ENCODE results near the gene VASN.
"Not testable (repeated sequence)": the region's sequence is repeated elsewhere in the genome, so short reads cannot be mapped to it uniquely, and the experiment has no call there.

Gene VASN

DNA sequence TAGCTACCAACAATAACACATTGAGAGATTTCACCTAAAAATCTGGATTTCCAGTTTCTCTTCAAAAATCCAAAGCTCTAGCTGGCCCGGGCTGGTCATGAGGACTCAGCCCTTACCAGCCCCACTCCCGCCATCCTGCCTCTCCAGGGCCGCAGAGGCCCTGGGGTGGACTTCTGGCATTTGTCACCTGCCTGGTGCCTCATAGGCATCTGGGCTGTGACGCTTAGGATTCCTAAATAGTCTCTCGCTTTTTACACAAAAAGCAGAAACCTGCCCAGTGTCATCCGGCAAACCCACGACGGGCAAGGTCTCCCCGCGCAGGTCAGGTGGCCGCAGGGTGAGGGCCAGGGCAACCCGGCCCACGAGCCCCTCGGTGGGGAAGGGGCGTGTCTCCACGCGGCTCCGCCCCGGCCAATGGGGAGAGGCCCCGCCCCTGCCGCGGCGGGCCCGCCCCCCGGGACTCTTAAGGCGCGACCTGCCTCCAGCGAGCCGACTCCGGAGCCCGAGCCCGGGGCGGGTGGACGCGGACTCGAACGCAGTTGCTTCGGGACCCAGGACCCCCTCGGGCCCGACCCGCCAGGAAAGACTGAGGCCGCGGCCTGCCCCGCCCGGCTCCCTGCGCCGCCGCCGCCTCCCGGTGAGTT is at the start of gene VASN:
Gene VASN (plus strand): TSS at position 492 of the 644 bp plus-strand sequence. CDS start 9,030 bp downstream, outside the sequence.
- no peak for DNase-seq

DNA sequence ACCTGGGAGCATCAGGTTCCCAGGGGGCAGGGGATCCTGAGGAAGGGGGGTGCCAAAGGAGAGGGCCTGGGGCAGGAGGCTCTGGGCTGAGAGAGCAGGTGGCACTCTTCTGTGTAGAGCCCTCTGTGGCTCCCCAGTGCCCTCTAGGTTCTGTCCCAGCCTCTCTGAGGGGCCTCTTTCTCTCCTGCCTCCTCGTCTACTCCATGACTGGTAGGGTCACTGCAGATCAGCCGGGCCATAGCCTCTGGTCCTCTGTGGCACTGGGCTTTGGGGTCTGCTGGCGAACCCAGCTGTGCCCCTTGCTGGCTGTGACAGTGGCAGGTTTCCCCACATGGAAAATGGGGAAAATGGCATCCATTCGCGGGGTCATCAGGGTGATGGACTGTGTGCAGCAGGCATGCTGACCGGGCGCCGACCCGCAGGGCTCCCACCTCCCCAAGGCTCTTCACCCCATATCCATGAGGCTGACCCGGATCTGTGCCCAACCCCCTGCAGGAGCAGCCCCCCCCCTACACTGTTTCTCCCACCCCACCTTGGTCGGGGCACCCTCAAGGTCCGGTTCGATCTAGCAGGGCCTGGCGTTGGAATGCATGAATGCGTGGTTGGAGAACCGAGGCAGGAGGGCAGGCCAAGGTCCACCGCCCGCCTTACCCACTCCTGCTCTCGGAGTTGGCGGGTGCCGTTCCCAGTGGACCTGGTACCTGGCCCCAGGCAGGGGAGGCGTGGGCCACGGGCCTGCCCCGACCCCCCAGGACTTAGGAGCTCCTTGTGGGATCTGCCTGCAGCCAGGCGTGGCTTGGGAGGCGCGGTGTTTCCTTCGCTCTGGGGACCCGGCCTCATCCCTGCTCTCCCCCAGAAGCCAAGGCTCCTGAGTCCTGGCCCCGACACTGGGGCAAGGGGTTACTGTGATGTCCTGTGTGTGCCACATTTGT is 49.3 kb upstream of the VASN start:
- DNase-seq = no peak

DNA sequence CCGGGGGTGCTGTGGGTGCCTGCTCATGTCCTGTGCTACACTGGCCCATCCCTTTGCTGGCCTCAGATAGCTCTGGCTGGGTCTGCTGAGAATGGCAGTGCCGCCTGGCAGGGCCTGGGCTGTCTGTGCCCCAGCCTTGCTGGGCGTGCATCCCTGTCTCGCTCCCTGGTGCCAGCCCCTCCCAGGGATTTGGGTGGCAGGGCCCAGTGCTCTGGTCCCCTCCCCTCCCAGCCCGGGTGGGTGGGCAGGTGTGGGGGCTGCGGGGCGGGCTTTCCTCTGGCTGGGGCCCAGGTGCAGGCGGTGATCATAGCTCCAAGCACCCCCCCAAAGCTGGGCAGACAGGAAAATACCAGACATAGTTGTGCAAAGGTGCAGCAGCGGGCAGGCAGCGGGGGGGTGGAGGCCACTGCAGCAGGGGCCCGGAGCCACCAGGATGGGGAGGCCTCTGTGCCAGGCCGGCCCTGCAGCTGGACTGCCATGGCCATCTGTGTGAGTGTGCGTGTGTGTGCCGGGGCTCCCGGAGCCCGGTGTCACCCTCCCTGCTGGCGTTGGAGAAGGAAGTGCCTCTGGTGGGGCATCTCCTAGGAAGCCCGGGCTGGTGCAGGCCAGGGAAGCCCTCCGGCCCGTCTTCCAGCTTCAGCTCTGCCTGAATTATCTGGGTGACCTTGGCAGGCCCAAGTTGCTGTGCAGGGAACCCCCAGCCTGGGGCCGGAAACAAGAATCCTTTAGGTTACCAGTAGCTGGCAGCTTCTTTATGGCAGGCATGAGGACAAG is 48.4 kb upstream of the VASN start:
- no peak for DNase-seq

DNA sequence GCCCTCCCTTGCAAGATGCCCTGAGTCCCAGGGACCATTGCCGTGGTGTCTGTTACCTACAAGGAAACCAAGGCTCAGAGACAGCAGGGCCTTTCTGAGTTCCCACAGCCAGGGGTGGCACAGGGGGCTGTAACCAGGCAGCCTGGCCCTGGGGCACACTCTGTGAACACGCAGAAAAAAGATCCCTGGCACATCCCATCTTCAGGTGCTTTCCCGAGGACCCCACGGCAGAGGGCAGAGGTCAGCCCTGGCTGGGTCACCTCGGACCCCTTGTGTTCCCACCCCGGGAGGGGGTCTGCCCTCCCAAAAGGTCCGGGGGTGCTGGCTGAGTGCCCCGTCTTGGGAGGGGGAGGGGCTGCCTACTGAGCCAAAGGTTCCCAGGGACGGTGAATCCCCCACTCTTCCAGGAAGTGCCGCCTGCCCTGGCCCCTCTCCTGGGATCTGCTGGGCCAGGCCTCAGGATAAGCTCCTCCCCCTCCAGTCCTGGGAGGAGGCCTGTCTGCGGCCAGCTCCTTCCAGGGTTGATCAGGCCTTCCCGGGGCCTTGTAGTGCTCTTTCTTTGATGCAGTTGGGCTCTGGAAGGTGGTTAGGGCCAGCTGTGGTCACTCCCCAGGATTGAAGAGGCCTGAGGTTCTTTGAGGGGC is 47.7 kb upstream of the VASN start:
- no peak for DNase-seq

DNA sequence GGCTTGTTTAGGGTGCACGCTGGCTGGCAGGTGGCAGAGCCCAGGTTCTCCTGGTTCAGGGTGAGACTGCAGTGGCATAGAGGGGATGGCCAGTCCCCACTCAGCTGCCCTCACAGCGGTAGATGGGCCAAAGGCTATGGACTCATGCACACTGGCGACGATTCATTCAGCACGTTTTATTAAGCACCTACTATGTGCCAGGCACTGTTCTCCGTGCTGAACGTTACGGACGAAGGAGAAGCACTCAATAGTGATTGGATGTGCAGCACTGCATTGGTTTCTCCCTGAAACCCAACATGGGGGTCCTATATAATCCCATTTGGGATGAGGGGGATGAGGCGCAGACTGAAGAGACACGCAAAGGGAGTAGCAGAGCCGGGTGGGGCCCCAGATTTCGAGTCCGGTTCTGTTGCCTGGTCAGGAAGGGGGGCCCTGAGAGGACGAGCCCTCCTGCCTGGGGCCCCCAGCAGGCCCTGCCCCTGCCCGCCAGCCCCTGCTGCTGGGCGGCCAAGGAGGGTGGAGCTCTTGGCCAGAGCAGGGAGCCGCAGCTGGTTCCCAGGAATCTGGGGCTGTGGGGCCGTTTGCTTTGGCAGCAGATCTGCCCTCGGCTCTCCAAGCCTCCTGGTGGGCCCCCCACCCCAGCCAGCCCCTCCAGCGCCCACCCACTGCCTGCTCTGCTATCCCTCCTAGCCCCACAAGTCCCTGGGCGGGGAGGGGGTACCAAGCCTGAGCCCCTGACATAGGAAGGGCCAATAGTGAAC is 47.0 kb upstream of the VASN start:
- DNase-seq = no peak

DNA sequence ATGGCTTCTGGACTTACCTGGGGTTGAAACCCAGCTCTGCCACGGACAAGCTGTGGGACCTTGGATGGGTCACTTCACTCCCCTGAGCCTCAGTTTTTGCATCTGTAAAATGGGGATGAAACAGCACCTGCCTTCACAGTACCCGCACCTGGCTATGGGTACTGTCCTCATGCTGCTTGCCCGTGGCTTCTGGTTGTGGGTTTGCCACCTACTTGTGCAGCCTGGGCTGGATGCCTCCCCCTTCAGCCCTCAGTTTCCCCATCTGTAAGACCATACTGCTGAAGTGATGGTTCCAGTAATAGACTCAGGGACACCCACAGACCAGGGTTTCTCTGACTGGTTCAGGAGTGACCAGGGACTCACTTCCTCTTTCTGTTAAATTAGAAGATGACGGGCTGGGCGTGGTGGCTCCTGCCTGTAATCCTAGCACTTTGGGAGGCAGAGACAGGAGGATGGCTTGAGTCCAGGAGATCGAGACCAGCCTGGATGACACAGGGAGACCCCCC is 46.3 kb upstream of the VASN start:
- no peak for DNase-seq

DNA sequence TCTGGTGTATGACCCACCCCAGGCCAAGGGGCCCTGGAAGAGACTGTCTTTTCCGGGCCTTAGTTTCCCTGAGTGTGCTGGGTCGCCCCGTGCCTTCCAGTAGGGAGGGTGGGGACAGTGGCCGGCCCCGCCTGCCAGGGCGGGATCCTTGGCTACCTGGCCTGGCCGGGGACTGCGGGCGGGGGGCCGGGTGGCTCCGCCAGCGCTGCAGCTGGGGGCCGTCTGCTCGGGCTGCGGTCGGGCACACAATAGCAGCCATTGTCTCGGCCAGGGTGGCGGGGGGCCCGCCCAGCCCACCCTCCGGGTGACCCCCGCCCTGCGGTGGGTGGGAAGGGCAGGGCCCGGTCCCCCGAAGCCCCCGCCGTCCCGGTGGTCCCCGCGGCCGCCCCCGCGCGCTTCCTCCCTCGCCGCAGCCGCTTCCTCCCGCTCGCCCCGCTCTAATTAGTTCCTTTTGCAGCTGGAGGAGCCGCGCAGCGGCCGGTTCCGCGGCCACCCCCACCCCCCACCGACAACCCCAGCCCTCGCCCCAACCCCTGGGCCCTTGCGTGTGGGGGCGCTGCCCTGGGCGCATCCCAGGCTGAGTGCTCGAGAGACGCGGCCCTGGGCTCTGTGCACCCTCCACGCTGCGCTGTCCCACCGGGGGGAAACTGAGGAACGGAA is 44.1 kb upstream of the VASN start:
- DNase-seq = no peak

DNA sequence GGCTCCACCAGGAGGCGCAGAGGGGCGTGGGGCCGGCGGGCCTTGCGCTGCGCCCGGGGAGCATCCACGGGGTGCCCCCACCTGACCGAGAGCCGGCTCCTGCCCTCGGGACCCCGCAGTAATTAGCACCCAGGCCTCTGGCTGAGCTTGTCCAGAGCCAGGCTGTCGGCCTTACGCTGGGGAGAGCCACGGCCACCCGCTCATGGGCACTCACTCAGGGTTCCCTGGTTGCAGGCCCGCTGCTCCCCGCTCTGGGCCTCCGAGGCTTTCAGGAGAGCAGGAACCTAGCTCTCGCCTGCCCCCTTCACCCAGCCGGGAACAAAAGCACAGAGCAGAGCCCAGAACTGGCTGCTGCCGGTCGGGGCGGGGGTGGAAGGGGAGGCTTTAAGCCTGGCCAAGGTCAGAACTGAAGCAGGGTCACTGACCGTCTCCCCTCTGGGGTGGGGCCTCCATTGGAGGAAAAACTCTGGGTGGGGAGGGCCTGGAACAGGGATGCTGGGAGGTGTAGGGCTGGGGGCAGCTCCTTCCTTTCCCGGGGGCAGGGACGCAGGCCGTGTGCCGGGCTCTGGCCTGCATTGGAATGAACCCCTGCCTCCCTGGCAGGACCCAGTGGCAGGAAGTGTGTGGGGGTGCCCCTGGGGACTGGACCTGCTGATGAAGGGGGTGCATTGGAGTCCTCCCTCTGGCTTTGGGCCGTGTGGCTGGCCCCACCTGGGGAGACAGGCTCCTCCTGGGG is 43.4 kb upstream of the VASN start:
- no peak for DNase-seq

DNA sequence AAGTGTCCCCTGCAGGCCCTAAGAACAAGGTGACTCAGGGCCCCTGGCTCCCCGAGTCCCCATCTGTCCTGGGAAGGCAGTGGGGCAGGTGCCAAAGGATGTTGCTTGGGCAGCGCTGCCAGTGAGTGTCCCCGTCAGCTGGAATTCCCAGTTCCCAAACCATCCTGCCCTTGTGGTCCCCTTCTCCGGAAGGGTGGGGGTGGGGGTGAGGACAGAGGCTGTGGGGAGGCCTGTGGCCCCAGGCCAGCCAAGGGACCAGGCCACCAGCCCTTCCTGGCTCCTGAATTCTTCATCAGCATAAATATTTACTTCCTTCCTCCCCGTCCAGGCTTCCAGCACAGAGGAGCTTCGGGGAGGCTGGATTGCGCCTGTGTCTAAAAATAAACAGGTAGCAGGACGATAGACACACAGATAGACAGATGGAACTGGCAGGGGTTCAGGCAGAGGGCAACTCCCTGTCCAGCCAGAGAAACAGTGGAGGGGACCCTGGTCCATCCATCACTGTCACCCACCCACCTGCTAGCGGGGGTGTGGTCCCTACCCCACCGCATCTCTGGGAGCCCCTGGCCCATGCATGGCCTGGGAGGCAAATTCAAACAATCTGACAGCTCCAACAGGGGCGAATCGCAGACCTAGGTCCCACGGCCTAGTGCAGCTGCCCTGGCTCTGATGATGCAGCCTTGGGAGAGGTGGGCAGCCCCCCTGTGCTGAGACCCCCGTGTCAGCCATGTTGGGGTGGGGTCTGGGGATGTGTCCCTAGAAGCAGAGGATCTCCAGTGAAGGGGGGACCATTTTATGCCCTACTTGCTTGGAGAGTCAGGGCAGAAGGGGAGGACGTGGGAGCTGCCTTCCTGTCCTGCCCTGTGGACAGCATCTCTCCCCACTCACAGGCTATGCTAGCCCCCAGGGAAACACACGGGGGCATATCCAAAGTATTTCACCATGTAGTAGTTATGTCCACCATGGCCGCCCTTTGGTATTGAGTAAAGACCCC is 42.6 kb upstream of the VASN start:
- no peak for DNase-seq

DNA sequence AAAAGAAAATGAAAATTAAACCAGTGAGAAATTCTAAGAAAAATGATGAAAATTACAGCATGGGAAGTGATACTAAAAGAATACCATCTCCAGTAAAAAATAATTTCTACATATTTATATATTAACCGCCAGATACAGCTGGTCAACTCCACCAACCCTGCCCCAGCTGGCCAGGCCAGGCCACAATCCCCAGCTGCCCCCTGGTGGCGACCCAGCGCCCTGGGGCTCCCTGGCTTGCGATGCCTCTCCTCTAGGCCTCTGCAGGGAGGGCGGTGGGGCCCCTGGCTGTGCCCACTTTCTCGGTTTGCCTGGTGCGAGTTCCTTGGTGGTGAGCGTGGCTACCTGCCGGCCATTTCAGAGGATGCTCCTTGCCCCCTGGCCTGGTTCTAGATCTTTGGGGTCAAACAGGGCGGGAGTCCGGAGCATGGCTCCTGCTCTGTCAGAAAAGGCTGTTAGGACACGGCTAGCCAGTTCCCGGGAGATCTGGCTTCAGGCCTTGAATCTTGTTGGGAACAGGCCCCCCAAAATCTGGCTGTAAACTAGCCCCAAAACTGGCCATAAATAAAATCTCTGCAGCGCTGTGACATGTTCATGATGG is 41.3 kb upstream of the VASN start:
- no peak for DNase-seq

DNA sequence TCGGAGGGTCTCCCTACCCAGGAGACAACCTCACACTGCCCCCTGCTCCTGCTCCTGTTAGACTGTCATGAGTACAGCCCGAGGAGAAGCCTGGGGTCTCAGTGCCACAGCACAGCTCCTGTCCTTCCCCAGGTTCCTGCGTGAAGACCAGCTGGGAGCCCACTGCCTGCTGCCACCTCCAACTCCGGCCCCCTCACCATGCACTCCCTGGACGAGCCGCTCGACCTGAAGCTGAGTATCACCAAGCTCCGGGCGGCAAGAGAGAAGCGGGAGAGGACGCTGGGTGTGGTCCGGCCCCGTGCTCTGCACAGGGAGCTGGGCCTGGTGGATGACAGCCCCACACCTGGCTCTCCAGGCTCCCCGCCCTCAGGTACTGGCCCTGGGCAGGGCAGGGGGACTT is 39.6 kb upstream of the VASN start:
- DNase-seq = no peak

DNA sequence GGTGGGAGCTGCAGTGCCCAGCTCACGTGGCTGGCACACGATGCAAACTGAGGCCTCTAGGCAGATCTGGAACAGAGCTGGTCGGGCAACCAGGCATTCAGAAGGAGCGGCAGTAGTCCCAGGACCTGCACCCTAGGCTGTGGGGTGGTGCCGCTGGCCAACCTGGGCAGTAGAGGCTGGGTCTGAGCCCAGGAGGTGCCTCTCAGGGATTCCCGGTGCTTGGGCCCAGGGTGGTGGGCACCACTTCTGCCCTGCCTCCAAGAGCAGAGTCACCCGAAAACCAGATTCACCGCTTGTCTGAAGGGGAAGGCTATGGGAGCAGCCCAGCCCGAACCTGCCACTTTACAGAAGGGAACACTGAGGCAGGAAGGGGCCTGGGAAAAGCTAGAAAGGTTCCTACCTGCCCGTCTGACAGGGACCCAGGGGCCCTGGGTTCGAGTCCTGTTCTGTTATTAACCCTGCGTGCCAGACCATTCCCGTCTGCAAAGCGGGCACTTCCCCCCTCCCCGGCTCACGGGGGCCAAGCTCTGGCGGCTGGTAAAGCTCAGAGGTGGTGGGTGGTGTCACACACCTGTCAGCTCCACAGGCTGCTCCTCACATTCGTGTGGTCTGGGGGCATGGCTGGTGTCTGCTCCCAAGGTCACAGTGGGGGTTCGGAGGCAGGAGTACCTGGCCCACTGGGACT is 38.9 kb upstream of the VASN start:
- no peak for DNase-seq

DNA sequence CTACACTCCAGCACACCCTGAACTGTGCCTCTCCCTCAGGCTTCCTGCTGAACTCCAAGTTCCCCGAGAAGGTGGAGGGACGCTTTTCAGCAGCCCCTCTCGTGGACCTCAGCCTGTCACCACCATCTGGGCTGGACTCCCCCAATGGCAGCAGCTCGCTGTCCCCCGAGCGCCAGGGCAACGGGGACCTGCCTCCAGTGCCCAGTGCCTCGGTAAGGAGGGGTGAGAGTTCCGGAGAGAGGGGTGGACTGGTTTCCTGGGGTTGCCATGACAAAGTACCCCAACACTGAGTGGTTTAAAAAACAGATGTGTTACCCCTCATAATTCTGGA is 38.4 kb upstream of the VASN start:
- no peak for DNase-seq

DNA sequence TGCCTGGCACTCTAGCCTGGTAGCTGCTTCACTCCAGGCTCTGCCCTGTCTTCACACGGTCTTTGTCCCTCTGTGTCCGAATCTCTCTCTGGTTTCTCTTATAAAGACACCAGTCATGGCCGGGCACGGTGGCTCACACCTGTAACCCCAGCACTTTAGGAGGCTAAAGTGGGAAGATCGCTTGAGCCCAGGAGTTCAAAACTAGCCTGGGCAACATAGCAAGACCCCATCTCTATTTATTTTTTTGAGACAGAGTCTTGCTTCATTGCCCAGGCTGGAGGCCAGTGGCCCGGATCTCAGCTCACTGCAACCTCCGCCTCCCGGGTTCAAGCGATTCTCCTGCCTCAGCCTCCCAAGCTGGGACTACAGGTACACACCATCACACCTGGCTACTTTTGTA is 37.9 kb upstream of the VASN start:
- not testable (repeated sequence) for DNase-seq

DNA sequence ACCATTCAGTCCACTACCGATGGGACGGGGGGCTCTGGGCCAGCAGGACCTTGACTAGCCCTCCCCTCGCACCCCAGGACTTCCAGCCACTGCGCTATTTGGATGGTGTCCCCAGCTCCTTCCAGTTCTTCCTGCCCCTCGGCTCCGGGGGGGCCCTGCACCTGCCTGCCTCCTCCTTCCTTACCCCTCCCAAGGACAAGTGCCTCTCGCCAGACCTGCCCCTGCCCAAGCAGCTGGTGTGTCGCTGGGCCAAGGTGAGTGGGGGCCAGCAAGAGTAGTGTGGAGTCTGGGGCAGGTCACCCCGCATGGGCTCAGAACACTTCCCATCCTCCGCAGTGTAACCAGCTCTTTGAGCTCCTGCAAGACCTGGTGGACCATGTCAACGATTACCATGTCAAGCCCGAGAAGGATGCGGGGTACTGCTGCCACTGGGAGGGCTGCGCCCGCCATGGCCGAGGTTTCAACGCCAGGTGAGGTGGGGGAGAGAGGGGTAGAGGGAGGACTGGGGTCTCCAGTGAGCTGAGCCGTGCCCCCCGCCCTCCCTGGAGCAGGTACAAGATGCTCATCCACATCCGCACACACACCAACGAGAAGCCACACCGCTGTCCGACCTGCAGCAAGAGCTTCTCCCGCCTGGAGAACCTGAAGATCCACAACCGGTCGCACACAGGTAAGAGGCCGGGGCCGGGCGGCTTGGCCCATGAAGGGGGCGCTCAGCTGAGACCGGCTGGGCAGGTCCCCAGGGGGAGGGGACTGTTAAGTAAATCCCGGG is 36.7 kb upstream of the VASN start:
- DNase-seq = no peak

DNA sequence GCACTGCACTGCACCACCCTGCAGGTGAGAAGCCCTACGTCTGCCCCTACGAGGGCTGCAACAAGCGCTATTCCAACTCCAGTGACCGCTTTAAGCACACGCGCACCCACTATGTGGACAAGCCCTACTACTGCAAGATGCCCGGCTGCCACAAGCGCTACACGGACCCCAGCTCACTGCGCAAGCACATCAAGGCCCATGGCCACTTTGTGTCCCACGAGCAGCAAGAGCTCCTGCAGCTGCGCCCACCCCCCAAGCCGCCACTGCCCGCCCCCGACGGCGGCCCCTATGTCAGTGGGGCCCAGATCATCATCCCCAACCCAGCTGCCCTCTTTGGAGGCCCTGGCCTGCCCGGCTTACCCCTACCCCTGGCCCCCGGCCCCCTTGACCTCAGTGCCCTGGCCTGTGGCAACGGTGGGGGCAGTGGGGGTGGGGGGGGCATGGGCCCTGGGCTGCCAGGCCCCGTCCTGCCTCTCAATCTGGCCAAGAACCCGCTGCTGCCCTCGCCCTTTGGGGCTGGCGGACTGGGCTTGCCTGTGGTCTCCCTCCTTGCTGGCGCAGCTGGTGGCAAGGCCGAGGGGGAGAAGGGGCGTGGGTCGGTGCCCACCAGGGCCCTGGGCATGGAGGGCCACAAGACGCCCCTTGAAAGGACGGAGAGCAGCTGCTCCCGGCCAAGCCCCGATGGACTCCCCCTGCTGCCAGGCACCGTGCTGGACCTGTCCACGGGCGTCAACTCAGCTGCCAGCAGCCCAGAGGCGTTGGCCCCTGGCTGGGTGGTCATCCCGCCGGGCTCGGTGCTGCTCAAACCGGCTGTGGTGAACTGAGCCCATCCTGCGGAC is 34.7 kb upstream of the VASN start:
- no peak for DNase-seq

Data from NCI-H526 treated with DMSO at 0.1 percent for 48 hours (cell line).